HepG2 (cell line): Measurements from ENCODE around the gene KCNIP3. TPM values are rescaled to one million over a fixed set of nuclear protein-coding genes. Genes with fewer than 3 reads are reported as not detected.

Experiments
- CENPX ChIP-seq: sonication (generic); formaldehyde crosslinking; IDR thresholded peaks from 2 replicates; pipeline ENCODE4 v1.9.0; 2021; ENCODE audit warnings: mild to moderate bottlenecking, missing genetic modification reagents, moderate library complexity
- FIP1L1 ChIP-seq: fragments of 200-400 bp; formaldehyde crosslinking; IDR thresholded peaks from 2 replicates; pipeline ENCODE4 v1.6.1; 2018; ENCODE audit warnings: low read depth, mild to moderate bottlenecking, low read length, moderate library complexity, borderline replicate concordance; ENCODE audit not compliant: insufficient read depth
- GPN1 ChIP-seq: sonication (generic); formaldehyde crosslinking; IDR thresholded peaks from 2 replicates; pipeline ENCODE4 v1.5.1; 2020; ENCODE audit warnings: missing genetic modification reagents, borderline replicate concordance
- KAT8 ChIP-seq: IDR thresholded peaks from 2 replicates; pipeline ENCODE4 v1.6.1; 2016; ENCODE audit warnings: missing genetic modification reagents, missing compliant biosample characterization
- KDM2A ChIP-seq: sonication (generic); formaldehyde crosslinking; IDR thresholded peaks from 2 replicates; pipeline ENCODE4 v1.4.0; 2020; ENCODE audit warnings: low read depth, missing genetic modification reagents, borderline replicate concordance
- NFE2L1 ChIP-seq: sonication (generic); formaldehyde crosslinking; IDR thresholded peaks from 2 replicates; pipeline ENCODE4 v1.4.0; 2020; ENCODE audit warnings: missing genetic modification reagents, mild to moderate bottlenecking, borderline replicate concordance
- NR2F2 ChIP-seq: IDR thresholded peaks from 2 replicates; pipeline ENCODE4 v1.6.1; 2012; ENCODE audit warnings: low read depth, inconsistent platforms, borderline replicate concordance
- NRL ChIP-seq: sonication (generic); formaldehyde crosslinking; IDR thresholded peaks from 2 replicates; pipeline ENCODE4 v1.5.0; 2020; ENCODE audit warnings: missing genetic modification reagents, mild to moderate bottlenecking, moderate library complexity, borderline replicate concordance
- SPEN ChIP-seq: sonication (generic); formaldehyde crosslinking; IDR thresholded peaks from 2 replicates; pipeline ENCODE4 v1.5.1; 2020; ENCODE audit warnings: low read depth, mild to moderate bottlenecking, missing genetic modification reagents
- ZBTB8A ChIP-seq: sonication (generic); formaldehyde crosslinking; IDR thresholded peaks from 2 replicates; pipeline ENCODE4 v1.4.0; 2020; ENCODE audit warnings: mild to moderate bottlenecking, low read depth, missing genetic modification reagents, borderline replicate concordance
- ZMYM3 ChIP-seq: sonication (generic); formaldehyde crosslinking; IDR thresholded peaks from 2 replicates; pipeline ENCODE4 v1.5.1; 2020; ENCODE audit warnings: mild to moderate bottlenecking, missing genetic modification reagents
- ZNF205 ChIP-seq: IDR thresholded peaks from 2 replicates; pipeline ENCODE4 v1.6.1; 2018; ENCODE audit warnings: missing biosample characterization, missing genetic modification reagents
- ZNF264 ChIP-seq: sonication (generic); formaldehyde crosslinking; IDR thresholded peaks from 2 replicates; pipeline ENCODE4 v1.4.0; 2020; ENCODE audit warnings: missing genetic modification reagents
- ZNF510 ChIP-seq: sonication (generic); formaldehyde crosslinking; IDR thresholded peaks from 2 replicates; pipeline ENCODE4 v1.4.0; 2020; ENCODE audit warnings: low read depth, mild to moderate bottlenecking, missing genetic modification reagents
- ZNF891 ChIP-seq: sonication (generic); formaldehyde crosslinking; IDR thresholded peaks from 2 replicates; pipeline ENCODE4 v1.5.0; 2020; ENCODE audit warnings: mild to moderate bottlenecking, missing genetic modification reagents
- polyA plus RNA-seq, 8 experiments: library from polyadenylated mRNA; depleted of rRNA in 3 of 8; stranded (reverse) in 7 of 8; unstranded in 1 of 8; fragments of >200 nt; fragmentation: Illumina TruSeq in 4 of 8; extraction: Trizol in 4 of 8; gene quantifications; 2 replicates each; pipeline versions ENCODE4 v1.2.1 to v1.2.3, GENCODE V29; 2011 to 2016; ENCODE audit warnings: low read depth in 4 of 8, missing spikeins in 1 of 8, mixed read lengths in 1 of 8; ENCODE audit not compliant: insufficient read depth in 1 of 8
- total RNA-seq, 5 experiments: library from RNA; depleted of rRNA; stranded (reverse); fragments of >200 nt; fragmentation: Illumina TruSeq; extraction: Trizol; gene quantifications; 2 replicates each; pipeline ENCODE4 v1.2.3, GENCODE V29; 2016; ENCODE audit warnings: low read depth in 1 of 5
- TF ChIP-seq, protein P1 (sequence below): sonication (generic); formaldehyde crosslinking; IDR thresholded peaks from 2 replicates; pipeline ENCODE4 v1.5.0; 2020; ENCODE audit warnings: mild to moderate bottlenecking, missing genetic modification reagents
- TF ChIP-seq, protein P2 (sequence below), 2 experiments: sonication (generic) in 1 of 2; formaldehyde crosslinking in 1 of 2; IDR thresholded peaks; 2 replicates each; pipeline versions ENCODE4 v1.5.1 to v1.6.1; 2011 to 2020; ENCODE audit warnings: borderline replicate concordance in 1 of 2, low read depth in 1 of 2, low read length in 1 of 2, mild to moderate bottlenecking in 1 of 2, missing genetic modification reagents in 1 of 2, moderate library complexity in 1 of 2
- TF ChIP-seq, protein P3 (sequence below): fragments of 450-650 bp; IDR thresholded peaks from 2 replicates; pipeline ENCODE4 v1.6.1; 2017; ENCODE audit warnings: mild to moderate bottlenecking
- TF ChIP-seq, protein P4 (sequence below): sonication (generic); formaldehyde crosslinking; IDR thresholded peaks from 2 replicates; pipeline ENCODE4 v1.4.0; 2020; ENCODE audit warnings: missing genetic modification reagents

KCNIP3 gene
- total and polyA plus RNA-seq, 2 of the 13 experiments (the other 11 are each of a cell fraction or from before 2014, with no cell fraction given), result not detected

DNA sequence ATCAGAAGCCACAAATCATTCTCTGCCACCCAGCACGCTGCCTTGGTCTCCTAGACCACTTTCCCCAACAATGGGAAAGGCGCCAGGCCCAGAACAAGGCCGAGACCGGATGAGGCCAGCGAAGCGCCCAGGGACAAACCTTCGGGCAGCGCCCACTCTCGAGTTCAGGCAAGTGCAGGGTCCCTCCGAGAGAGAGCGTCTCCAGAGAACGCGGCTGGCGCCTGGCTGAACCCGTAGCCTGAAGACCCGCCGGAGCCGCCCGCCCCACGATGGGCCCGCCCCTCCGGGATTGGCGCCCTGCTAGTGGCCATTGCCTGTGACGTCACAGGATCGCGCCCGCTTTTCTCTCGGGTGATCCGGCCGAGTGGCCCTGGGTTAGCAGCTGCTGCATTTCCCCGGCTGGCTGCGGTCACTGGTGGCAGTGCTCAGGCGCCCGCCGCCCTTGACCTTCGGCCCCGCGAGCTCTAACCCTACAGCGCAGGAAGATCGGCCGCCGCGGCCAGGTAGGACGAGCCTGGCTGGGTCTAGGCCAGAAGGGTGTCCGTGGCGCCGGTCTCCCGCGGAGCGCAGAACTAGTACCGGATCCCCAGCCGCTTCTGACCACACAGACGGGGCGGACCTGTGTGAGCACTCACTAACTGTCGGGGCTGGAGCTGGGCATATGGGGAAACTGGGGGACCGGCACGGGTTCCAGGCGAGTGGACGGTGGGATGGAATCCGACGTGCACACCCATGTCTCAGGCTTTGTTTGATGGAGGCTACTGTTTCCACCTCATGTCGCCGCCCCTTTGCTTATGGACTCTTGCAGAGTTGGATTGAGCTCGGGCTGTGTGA is 105.4 kb downstream of the KCNIP3 start, which contains the start of gene FAHD2A (continued):
- TF ChIP-seq, protein P1, sequence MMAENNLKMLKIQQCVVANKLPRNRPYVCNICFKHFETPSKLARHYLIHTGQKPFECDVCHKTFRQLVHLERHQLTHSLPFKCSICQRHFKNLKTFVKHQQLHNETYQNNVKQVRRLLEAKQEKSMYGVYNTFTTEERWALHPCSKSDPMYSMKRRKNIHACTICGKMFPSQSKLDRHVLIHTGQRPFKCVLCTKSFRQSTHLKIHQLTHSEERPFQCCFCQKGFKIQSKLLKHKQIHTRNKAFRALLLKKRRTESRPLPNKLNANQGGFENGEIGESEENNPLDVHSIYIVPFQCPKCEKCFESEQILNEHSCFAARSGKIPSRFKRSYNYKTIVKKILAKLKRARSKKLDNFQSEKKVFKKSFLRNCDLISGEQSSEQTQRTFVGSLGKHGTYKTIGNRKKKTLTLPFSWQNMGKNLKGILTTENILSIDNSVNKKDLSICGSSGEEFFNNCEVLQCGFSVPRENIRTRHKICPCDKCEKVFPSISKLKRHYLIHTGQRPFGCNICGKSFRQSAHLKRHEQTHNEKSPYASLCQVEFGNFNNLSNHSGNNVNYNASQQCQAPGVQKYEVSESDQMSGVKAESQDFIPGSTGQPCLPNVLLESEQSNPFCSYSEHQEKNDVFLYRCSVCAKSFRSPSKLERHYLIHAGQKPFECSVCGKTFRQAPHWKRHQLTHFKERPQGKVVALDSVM (CRISPR knock-in tag), result no peak
- TF ChIP-seq CENPX (CRISPR knock-in tag) (no peak), KDM2A (CRISPR knock-in tag) (peak; percentile 88; the same call in 1 of the 2 replicates), ZNF264 (CRISPR knock-in tag) (peak; percentile 69), ZNF205 (CRISPR knock-in tag) (peak; percentile 44; the same call in 1 of the 2 replicates), ZNF891 (peak; percentile 69; the same call in 1 of the 2 replicates), ZNF510 (CRISPR knock-in tag) (peak; percentile 87; the same call in 1 of the 2 replicates), KAT8 (CRISPR knock-in tag) (peak; percentile 96), ZBTB8A (CRISPR knock-in tag) (0 out of 2 replicates have a peak, but pooled peaks have one; percentile 60), FIP1L1 (no peak), GPN1 (peak; percentile 69; the same call in 1 of the 2 replicates), NRL (CRISPR knock-in tag) (peak; percentile 91; the same call in 1 of the 2 replicates), NR2F2 (peak; percentile 60; the same call in 1 of the 2 replicates), ZMYM3 (CRISPR knock-in tag) (peak; percentile 43; the same call in 1 of the 2 replicates), SPEN (peak; percentile 87), NFE2L1 (CRISPR knock-in tag) (0 out of 2 replicates have a peak, but pooled peaks have one; percentile 68)
- TF ChIP-seq, protein P2, sequence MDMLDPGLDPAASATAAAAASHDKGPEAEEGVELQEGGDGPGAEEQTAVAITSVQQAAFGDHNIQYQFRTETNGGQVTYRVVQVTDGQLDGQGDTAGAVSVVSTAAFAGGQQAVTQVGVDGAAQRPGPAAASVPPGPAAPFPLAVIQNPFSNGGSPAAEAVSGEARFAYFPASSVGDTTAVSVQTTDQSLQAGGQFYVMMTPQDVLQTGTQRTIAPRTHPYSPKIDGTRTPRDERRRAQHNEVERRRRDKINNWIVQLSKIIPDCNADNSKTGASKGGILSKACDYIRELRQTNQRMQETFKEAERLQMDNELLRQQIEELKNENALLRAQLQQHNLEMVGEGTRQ (IDR thresholded peaks at IDR 0.05; ENCODE audit: low read depth, low read length), result no peak
- TF ChIP-seq, protein P2 (CRISPR knock-in tag; IDR thresholded peaks at IDR 0.05; ENCODE audit: borderline replicate concordance), result no peak; the same call in 1 of the 2 replicates
- TF ChIP-seq, protein P3, sequence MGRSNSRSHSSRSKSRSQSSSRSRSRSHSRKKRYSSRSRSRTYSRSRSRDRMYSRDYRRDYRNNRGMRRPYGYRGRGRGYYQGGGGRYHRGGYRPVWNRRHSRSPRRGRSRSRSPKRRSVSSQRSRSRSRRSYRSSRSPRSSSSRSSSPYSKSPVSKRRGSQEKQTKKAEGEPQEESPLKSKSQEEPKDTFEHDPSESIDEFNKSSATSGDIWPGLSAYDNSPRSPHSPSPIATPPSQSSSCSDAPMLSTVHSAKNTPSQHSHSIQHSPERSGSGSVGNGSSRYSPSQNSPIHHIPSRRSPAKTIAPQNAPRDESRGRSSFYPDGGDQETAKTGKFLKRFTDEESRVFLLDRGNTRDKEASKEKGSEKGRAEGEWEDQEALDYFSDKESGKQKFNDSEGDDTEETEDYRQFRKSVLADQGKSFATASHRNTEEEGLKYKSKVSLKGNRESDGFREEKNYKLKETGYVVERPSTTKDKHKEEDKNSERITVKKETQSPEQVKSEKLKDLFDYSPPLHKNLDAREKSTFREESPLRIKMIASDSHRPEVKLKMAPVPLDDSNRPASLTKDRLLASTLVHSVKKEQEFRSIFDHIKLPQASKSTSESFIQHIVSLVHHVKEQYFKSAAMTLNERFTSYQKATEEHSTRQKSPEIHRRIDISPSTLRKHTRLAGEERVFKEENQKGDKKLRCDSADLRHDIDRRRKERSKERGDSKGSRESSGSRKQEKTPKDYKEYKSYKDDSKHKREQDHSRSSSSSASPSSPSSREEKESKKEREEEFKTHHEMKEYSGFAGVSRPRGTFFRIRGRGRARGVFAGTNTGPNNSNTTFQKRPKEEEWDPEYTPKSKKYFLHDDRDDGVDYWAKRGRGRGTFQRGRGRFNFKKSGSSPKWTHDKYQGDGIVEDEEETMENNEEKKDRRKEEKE, result no peak
- TF ChIP-seq, protein P4, sequence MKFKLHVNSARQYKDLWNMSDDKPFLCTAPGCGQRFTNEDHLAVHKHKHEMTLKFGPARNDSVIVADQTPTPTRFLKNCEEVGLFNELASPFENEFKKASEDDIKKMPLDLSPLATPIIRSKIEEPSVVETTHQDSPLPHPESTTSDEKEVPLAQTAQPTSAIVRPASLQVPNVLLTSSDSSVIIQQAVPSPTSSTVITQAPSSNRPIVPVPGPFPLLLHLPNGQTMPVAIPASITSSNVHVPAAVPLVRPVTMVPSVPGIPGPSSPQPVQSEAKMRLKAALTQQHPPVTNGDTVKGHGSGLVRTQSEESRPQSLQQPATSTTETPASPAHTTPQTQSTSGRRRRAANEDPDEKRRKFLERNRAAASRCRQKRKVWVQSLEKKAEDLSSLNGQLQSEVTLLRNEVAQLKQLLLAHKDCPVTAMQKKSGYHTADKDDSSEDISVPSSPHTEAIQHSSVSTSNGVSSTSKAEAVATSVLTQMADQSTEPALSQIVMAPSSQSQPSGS (CRISPR knock-in tag), result peak; percentile 93
